B cell (primary cell): Measurements from ENCODE around the gene LZTS3. TPM values are rescaled to one million over a fixed set of nuclear protein-coding genes. Genes with fewer than 3 reads are reported as not detected.

ENCODE experiments used
- ATAC-seq: fragments of 200-7000 bp; cut with Tn5 transposase; one replicate; pipeline ENCODE4 v1.10.0; 2021; ENCODE audit warnings: low read depth, mild to moderate bottlenecking, moderate number of reproducible peaks, moderate library complexity
- CTCF ChIA-PET: fragments of 350-600 bp; sonication (Branson Sonifier 250); formaldehyde crosslinking; loops from one replicate; lab custom pipeline; 2021; ENCODE audit warnings: antibody characterized with exemption, inconsistent platforms; lab: Charles Lee
- POLR2A ChIA-PET: fragments of 350-600 bp; sonication (Branson Sonifier 250); formaldehyde crosslinking; loops from one replicate; lab custom pipeline; 2021; ENCODE audit warnings: antibody characterized with exemption; lab: Charles Lee
- DNase-seq: peaks from one replicate; pipeline ENCODE4 v3.0.0; 2013
- H2AFZ ChIP-seq: 2 replicates; pipeline ENCODE4 v1.6.1; 2012; ENCODE audit warnings: mild to moderate bottlenecking, low read depth, low read length; ENCODE audit not compliant: insufficient read depth, poor library complexity, severe bottlenecking
- H3K27ac ChIP-seq, 2 donors: 1 replicate in 1 of 2; 2 replicates in 1 of 2; pipeline ENCODE4 v1.5.1; 2012 to 2013; ENCODE audit warnings: low read length in 2 of 2, mild to moderate bottlenecking in 2 of 2, moderate library complexity in 1 of 2
- H3K27me3 ChIP-seq, 4 experiments: fragments of 200-600 bp in 1 of 4; sonication (generic) in 1 of 4; replicated peaks in 1 of 4; 1 replicate in 2 of 4; 2 replicates in 2 of 4; pipeline versions ENCODE4 v1.6.1 to v1.7.0; 2013 to 2016; ENCODE audit warnings: low read length in 3 of 4, mild to moderate bottlenecking in 2 of 4, mixed read lengths in 1 of 4, moderate library complexity in 1 of 4; ENCODE audit not compliant: insufficient read depth in 4 of 4, control insufficient read depth in 3 of 4; ENCODE audit errors: control extremely low read depth in 1 of 4
- H3K36me3 ChIP-seq, 2 experiments: replicated peaks in 1 of 2; 1 replicate in 1 of 2; 2 replicates in 1 of 2; pipeline versions ENCODE4 v1.6.1 to v1.7.1; 2013; ENCODE audit warnings: low read length in 1 of 2; ENCODE audit not compliant: insufficient read depth in 2 of 2, control insufficient read depth in 1 of 2; ENCODE audit errors: control extremely low read depth in 1 of 2, extremely low read depth in 1 of 2
- H3K4me1 ChIP-seq, 2 donors: fragments of 200-600 bp in 1 of 2; sonication (generic) in 1 of 2; 1 replicate in 1 of 2; 2 replicates in 1 of 2; pipeline versions ENCODE4 v1.5.1 to v1.6.1; 2013 to 2017; ENCODE audit warnings: low read length in 2 of 2; ENCODE audit not compliant: control insufficient read depth in 2 of 2, insufficient read depth in 2 of 2
- H3K4me2 ChIP-seq: replicated peaks from 2 replicates; pipeline ENCODE3; 2012; ENCODE audit warnings: mild to moderate bottlenecking, low read depth, low read length; ENCODE audit not compliant: poor library complexity, severe bottlenecking
- H3K4me3 ChIP-seq, 5 experiments: fragments of 200-600 bp in 1 of 5; sonication (generic) in 1 of 5; 1 replicate in 3 of 5; 2 replicates in 2 of 5; pipeline versions ENCODE4 v1.5.1 to v1.7.0; 2011 to 2016; ENCODE audit warnings: low read length in 4 of 5, mild to moderate bottlenecking in 4 of 5, low read depth in 2 of 5, control low read depth in 1 of 5, moderate library complexity in 1 of 5; ENCODE audit not compliant: insufficient read depth in 1 of 5; ENCODE audit errors: control extremely low read depth in 1 of 5, extremely low read depth in 1 of 5
- H3K79me2 ChIP-seq: fragments of 200-600 bp; sonication (generic); one replicate; pipeline ENCODE4 v1.6.0; 2016; ENCODE audit warnings: low read length; ENCODE audit not compliant: control insufficient read depth, insufficient read depth
- H3K9ac ChIP-seq: fragments of 200-600 bp; sonication (generic); 2 replicates; pipeline ENCODE4 v1.6.1; 2017; ENCODE audit warnings: mild to moderate bottlenecking, low read length, moderate library complexity
- H3K9me3 ChIP-seq, 3 donors: one replicate each; pipeline versions ENCODE4 v1.6.1 to v1.7.1; 2013; ENCODE audit warnings: low read length in 2 of 3; ENCODE audit not compliant: control insufficient read depth in 2 of 3, insufficient read depth in 1 of 3; ENCODE audit errors: control extremely low read depth in 1 of 3
- H4K20me1 ChIP-seq: 2 replicates; pipeline ENCODE4 v1.6.0; 2012; ENCODE audit warnings: mild to moderate bottlenecking, low read length; ENCODE audit not compliant: insufficient read depth, control insufficient read depth, poor library complexity, severe bottlenecking
- H3K27ac Mint-ChIP-seq: one replicate; pipeline ENCODE4 v1.8.0; 2021; ENCODE audit warnings: mixed read lengths
- H3K27me3 Mint-ChIP-seq: one replicate; pipeline ENCODE4 v1.8.0; 2021; ENCODE audit warnings: mixed read lengths
- H3K4me1 Mint-ChIP-seq: one replicate; pipeline ENCODE4 v1.8.0; 2021; ENCODE audit warnings: mixed read lengths
- H3K4me3 Mint-ChIP-seq: one replicate; pipeline ENCODE4 v1.8.0; 2021; ENCODE audit warnings: mixed read lengths
- H3K9me3 Mint-ChIP-seq: one replicate; pipeline ENCODE4 v1.8.0; 2022; ENCODE audit warnings: mixed read lengths; ENCODE audit not compliant: insufficient read depth
- CTCF ChIP-seq: fragments of 200-600 bp; IDR thresholded peaks from one replicate; pipeline ENCODE4 v1.8.0; 2022; ENCODE audit warnings: antibody characterized with exemption, mild to moderate bottlenecking
- EZH2 ChIP-seq: IDR thresholded peaks from 2 replicates; pipeline ENCODE4 v1.6.1; 2012; ENCODE audit warnings: borderline replicate concordance, low read depth, mild to moderate bottlenecking, moderate library complexity, low read length; ENCODE audit not compliant: insufficient read depth, poor library complexity, severe bottlenecking
- WGBS: methylation state at CpG from one replicate; pipeline ENCODE4 v1.1.5; 2013; ENCODE audit warnings: missing lambda C conversion rate; ENCODE audit not compliant: insufficient coverage; 5-methylcytosine and 5-hydroxymethylcytosine counted together
- intact Hi-C: fragments of 100-400 bp; cut with micrococcal nuclease; formaldehyde crosslinking; loops from one replicate; pipeline ENCODE4 v1.10.0; 2022
- polyA plus RNA-seq: library from polyadenylated mRNA; depleted of rRNA; stranded (reverse); fragments of >200 nt; gene quantifications from 2 replicates; pipeline ENCODE4 v1.2.3, GENCODE V29; 2012
- total RNA-seq, 2 donors: library from RNA; stranded (reverse); fragments of 120-200 nt in 1 of 2; gene quantifications; 1 replicate in 1 of 2; 2 replicates in 1 of 2; pipeline versions ENCODE4 v1.2.3 to v1.2.4, GENCODE V29; 2013 to 2022

Gene LZTS3
- total and polyA plus RNA-seq, 2 donors (not counting 1 experiment from before 2014, with no cell fraction given): 2.3 to 5.1 TPM

- DNase-seq (peak; percentile 35), ATAC-seq (no peak)
- Mint-ChIP-seq H3K9me3 (no peaks in the 10 kb centered on the region), H3K27me3 (no peaks in the 10 kb centered on the region), H3K27ac (peak overlapping the region; percentile 96), H3K4me1 (peaks cover 15% of the 10 kb centered on the region), H3K4me3 (peak overlapping the region; percentile 97)
- H3K79me2 ChIP-seq: peaks cover 28% of the 10 kb centered on the region
- H3K27me3 ChIP-seq: no peaks in the 10 kb centered on the region
- H3K36me3 ChIP-seq: peaks cover 3 to 20% of the 10 kb centered on the region in 2 experiments
- H3K9me3 ChIP-seq: no peaks in the 10 kb centered on the region
- H3K27ac ChIP-seq: peak overlapping the region; percentile 80
- peaks cover 4% of the 10 kb centered on the region for H4K20me1 ChIP-seq
- H3K9ac ChIP-seq: peak overlapping the region; percentile 90
- peak overlapping the region; percentile 73 to 89 (median 84) for H3K4me3 ChIP-seq
- ChIA-PET POLR2A (interaction anchor here (1.2 kb wide), 1 partner anchor 43 kb away, joined by 3 read pairs; no protein-coding TSS in a partner anchor), CTCF (interaction anchor here (1.0 kb wide), 1 partner anchor 10 kb away, joined by 3 read pairs; no protein-coding TSS in a partner anchor)
- peak overlapping the region; percentile 92 for H2AFZ ChIP-seq
- peak overlapping the region; percentile 94 for H3K4me2 ChIP-seq
- peaks cover 12% of the 10 kb centered on the region in 2 donors for H3K4me1 ChIP-seq
- TF ChIP-seq CTCF (no peak), EZH2 (no peak)
- intact Hi-C loops: loop anchor here (1.0 to 5.0 kb wide), 5 partner anchors 15 to 157 kb away; partner anchors contain the start of genes FASTKD5, MRPS26 and UBOX5
- 16% methylated on average over 23 of the region's 31 CpGs for WGBS
Observed at GRCh38 chr20:3203315-3204123, 30.2 kb upstream of the LZTS3 start.

GRCh38 chr20:3202965-3203314 is 29.6 kb upstream of the LZTS3 start:
- H3K4me3 Mint-ChIP-seq: peak overlapping the region; percentile 64
- H3K9me3 Mint-ChIP-seq: no peaks in the 10 kb centered on the region
- Histone ChIP-seq H3K79me2 (peaks cover 28% of the 10 kb centered on the region), H2AFZ (no peak overlapping the region), H3K27me3 (no peaks in the 10 kb centered on the region), H3K27ac (peak overlapping the region in 1 of 2 donors; percentile 80), H3K9ac (peak overlapping the region; percentile 90), H3K4me3 (peak overlapping the region in 2 of 5 experiments; percentile 82 to 87), H3K36me3 (peaks cover 3 to 20% of the 10 kb centered on the region in 2 experiments), H3K4me2 (peak overlapping the region; percentile 94), H3K9me3 (no peaks in the 10 kb centered on the region), H3K4me1 (peaks cover 8 to 11% of the 10 kb centered on the region in 2 donors), H4K20me1 (peaks cover 4% of the 10 kb centered on the region)
- no peak for ATAC-seq
- ChIA-PET CTCF (interaction anchor here (1.0 kb wide), 1 partner anchor 11 kb away, joined by 3 read pairs; no protein-coding TSS in a partner anchor), POLR2A (no interaction called here)
- 74% methylated on average over 9 of the region's 9 CpGs for WGBS
- DNase-seq: no peak
- intact Hi-C loops: loop anchor here (5.0 kb wide), 1 partner anchor 46 kb away; the partner anchor contains the start of genes FASTKD5 and UBOX5
- no peaks in the 10 kb centered on the region for H3K27me3 Mint-ChIP-seq
- no peak overlapping the region for H3K27ac Mint-ChIP-seq
- H3K4me1 Mint-ChIP-seq: peaks cover 13% of the 10 kb centered on the region
- no peak for TF ChIP-seq CTCF
- no peak for TF ChIP-seq EZH2
